Activated T-cell treated with anti-CD3 and anti-CD28 coated beads for 24 hours (primary cell): Measurements from ENCODE around the gene PAOX.
"Not testable (repeated sequence)": the region's sequence is repeated elsewhere in the genome, so short reads cannot be mapped to it uniquely, and the experiment has no call there.

Experiments
- DNase-seq: peaks from one replicate; pipeline ENCODE4 v3.0.0-alpha.2; 2020; ENCODE audit warnings: low read depth

The PAOX gene

GRCh38 chr10:133385214-133385613 lies 6.2 kb downstream of the PAOX start:
- DNase-seq: no peak

GRCh38 chr10:133386951-133387350 lies 7.9 kb downstream of the PAOX start:
- not testable (repeated sequence) for DNase-seq

- DNase-seq: no peak
These were observed 9.3 kb downstream of the PAOX start for GRCh38 chr10:133388236-133388972.

GRCh38 chr10:133388973-133389818 lies 10.1 kb downstream of the PAOX start:
- no peak for DNase-seq

- no peak for DNase-seq
These were observed 11.7 kb downstream of the PAOX start for GRCh38 chr10:133390597-133391248.

- no peak for DNase-seq
These were observed 12.2 kb downstream of the PAOX start for GRCh38 chr10:133391249-133391635.

GRCh38 chr10:133391761-133392518 lies 12.9 kb downstream of the PAOX start:
- DNase-seq: no peak

GRCh38 chr10:133393401-133394063 lies 14.5 kb downstream of the PAOX start:
- DNase-seq: no peak

GRCh38 chr10:133394064-133394663 lies 15.1 kb downstream of the PAOX start, which contains the start of gene MTG1:
MTG1 (plus strand) TSS chr10:133394157; CDS start chr10:133394221, 64 bp downstream.
- peak; percentile 93 for DNase-seq

GRCh38 chr10:133394801-133395221 lies 15.7 kb downstream of the PAOX start:
- no peak for DNase-seq

- no peak for DNase-seq
These were observed 17.1 kb downstream of the PAOX start for GRCh38 chr10:133396035-133396624.

GRCh38 chr10:133397938-133398337 lies 18.9 kb downstream of the PAOX start:
- no peak for DNase-seq

- no peak for DNase-seq
These were observed 20.1 kb downstream of the PAOX start for GRCh38 chr10:133399123-133399601.

GRCh38 chr10:133400624-133401424 lies 21.8 kb downstream of the PAOX start:
- no peak for DNase-seq

- DNase-seq: no peak
These were observed 22.4 kb downstream of the PAOX start for GRCh38 chr10:133401500-133401899.

- DNase-seq: no peak
These were observed 23.1 kb downstream of the PAOX start for GRCh38 chr10:133401981-133402725.

GRCh38 chr10:133403359-133403758 lies 24.3 kb downstream of the PAOX start:
- DNase-seq: no peak

- no peak for DNase-seq
These were observed 24.7 kb downstream of the PAOX start for GRCh38 chr10:133403784-133404183.

GRCh38 chr10:133405272-133405671 lies 26.2 kb downstream of the PAOX start:
- DNase-seq: no peak
